ENCODE data around the gene PSRC1.

DNA sequence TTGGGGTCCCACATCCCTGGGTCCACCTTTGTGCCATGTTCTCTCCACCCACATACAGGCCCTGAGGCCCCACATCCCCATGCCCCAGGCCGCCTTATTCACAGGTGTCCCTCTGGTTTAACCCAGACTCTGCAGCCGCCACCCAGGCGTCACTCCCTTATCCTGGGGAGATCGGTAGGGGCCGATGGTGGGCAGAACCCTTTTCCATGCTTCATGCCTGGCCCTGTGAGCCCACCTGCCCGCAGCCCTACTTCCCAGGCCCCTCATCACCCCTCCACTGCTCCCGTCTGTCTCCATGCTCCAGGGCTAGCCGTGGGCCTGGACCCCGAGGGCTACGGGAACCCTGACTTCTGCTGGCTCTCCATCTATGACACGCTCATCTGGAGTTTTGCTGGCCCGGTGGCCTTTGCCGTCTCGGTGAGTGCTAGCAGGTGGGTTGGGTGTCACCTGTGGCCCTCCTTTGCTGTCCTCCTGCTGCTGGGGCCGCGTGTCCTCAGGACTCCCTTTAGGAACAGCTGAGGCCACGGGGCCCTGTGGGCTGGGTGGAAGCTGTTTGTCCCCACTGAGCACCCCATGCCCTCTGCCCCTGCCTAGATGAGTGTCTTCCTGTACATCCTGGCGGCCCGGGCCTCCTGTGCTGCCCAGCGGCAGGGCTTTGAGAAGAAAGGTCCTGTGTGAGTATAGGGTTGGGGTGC is 12.2 kb downstream of the PSRC1 start:
- TF ChIP-seq CTCF (IDR thresholded peaks at IDR 0.05) (no peak), POLR2A (IDR thresholded peaks at IDR 0.05) (no peak), EP300 (IDR thresholded peaks at IDR 0.05; ENCODE audit: low read depth) (no peak), POLR2AphosphoS5 (IDR thresholded peaks at IDR 0.05) (no peak)

All from transverse colon (tissue), 4 donors.